Measurements from ENCODE around the gene PSORS1C1. TPM values are rescaled to one million over a fixed set of nuclear protein-coding genes. Genes with fewer than 3 reads are reported as not detected.

The PSORS1C1 gene
- total and polyA plus RNA-seq, 2 of the 4 experiments (the other 2 are of a cell fraction): 0.36 to 1.1 TPM

GRCh38 chr6:31168606-31169005 is 54.0 kb downstream of the PSORS1C1 start:
- Histone ChIP-seq H3K18ac (ENCODE audit: low read depth, low read length) (no peak overlapping the region), H2AFZ (replicated peaks; ENCODE audit: low read length, poor library complexity) (peak overlapping the region; percentile 11), H3K4me2 (ENCODE audit: low read depth, low read length) (no peak overlapping the region), H4K20me1 (ENCODE audit: insufficient read depth, low read length) (no peaks in the 10 kb centered on the region), H3K36me3 (ENCODE audit: control insufficient read depth, insufficient read depth, low read length) (no peaks in the 10 kb centered on the region; the same call in 1 of the 2 replicates), H4K91ac (ENCODE audit: insufficient read depth, low read depth, low read length) (no peak overlapping the region), H2BK120ac (ENCODE audit: low read depth, low read length) (no peak overlapping the region), H3K27ac (ENCODE audit: insufficient read depth, low read length) (no peak overlapping the region), H4K5ac (ENCODE audit: low read depth, low read length) (no peak overlapping the region), H2BK15ac (ENCODE audit: low read depth, low read length) (no peak overlapping the region), H2AK9ac (replicated peaks; ENCODE audit: low read depth, low read length, poor library complexity) (peak overlapping the region; percentile 16), H2BK20ac (ENCODE audit: low read depth, low read length) (no peak overlapping the region), H3K56ac (ENCODE audit: extremely low read depth, insufficient read depth, low read length) (no peak overlapping the region), H2BK5ac (ENCODE audit: low read depth, low read length, poor library complexity, severe bottlenecking) (no peak overlapping the region), H3K4me3 (ENCODE audit: insufficient read depth, low read depth, low read length) (no peak overlapping the region), H3K9ac (ENCODE audit: low read depth, low read length) (no peak overlapping the region), H2AK5ac (ENCODE audit: low read depth, low read length) (no peak overlapping the region), H4K8ac (ENCODE audit: low read depth in 2 of 2, low read length in 2 of 2) (no peak overlapping the region), H3K4ac (ENCODE audit: low read depth, low read length) (no peak overlapping the region), H3K9me3 (ENCODE audit: control insufficient read depth, insufficient read depth, low read length) (no peaks in the 10 kb centered on the region), H3K4me1 (ENCODE audit: control insufficient read depth, insufficient read depth, low read length) (0 out of 2 replicates have a peak, but pooled peaks cover 2% of the 10 kb centered on the region), H3K27me3 (ENCODE audit: control insufficient read depth, insufficient read depth, low read length) (no peaks in the 10 kb centered on the region), H3K9me1 (ENCODE audit: insufficient read depth, low read length) (peaks cover 4% of the 10 kb centered on the region; the same call in 1 of the 2 replicates), H3K79me1 (ENCODE audit: low read depth in 1 of 2, low read length in 2 of 2) (no peaks in the 10 kb centered on the region; a peak in 1 of 4 replicates), H3K14ac (replicated peaks; ENCODE audit: low read depth, low read length) (no peak overlapping the region), H3K23ac (ENCODE audit: low read depth, low read length) (no peak overlapping the region)
- TF ChIP-seq RAD21 (IDR thresholded peaks at IDR 0.05; ENCODE audit: low read length) (no peak), SMC3 (IDR thresholded peaks at IDR 0.05; ENCODE audit: low read depth, low read length) (no peak), MXI1 (IDR thresholded peaks at IDR 0.05; ENCODE audit: borderline replicate concordance, low read depth, low read length) (no peak), NFE2L2 (IDR thresholded peaks at IDR 0.05; ENCODE audit: low read depth, low read length) (no peak), ELK1 (IDR thresholded peaks at IDR 0.05; ENCODE audit: borderline replicate concordance, low read depth, low read length) (no peak), MAFK (IDR thresholded peaks at IDR 0.05; ENCODE audit: low read depth, low read length) (no peak), CTCF (conservative IDR thresholded peaks at IDR 0.05; ENCODE audit: low read depth, low read length) (no peak), CEBPB (IDR thresholded peaks at IDR 0.05; ENCODE audit: low read depth, low read length) (no peak), POLR2A (IDR thresholded peaks at IDR 0.05; ENCODE audit: low read depth, low read length) (no peak), FOS (IDR thresholded peaks at IDR 0.05; ENCODE audit: low read depth, low read length) (no peak), USF2 (IDR thresholded peaks at IDR 0.05; ENCODE audit: low read depth, low read length) (no peak)
- no peak for DNase-seq
- no TSS peak for BruUV-seq (replicated peaks)
- CTCF ChIA-PET: no interaction called here
- intact Hi-C loops (cut with micrococcal nuclease) (no loop called here), dilution Hi-C loops (cut with HindIII; ENCODE audit: low sequenced_read_pairs, unreplicated experiment) (no loop called here), in situ Hi-C loops (cut with MboI; ENCODE audit: low sequenced_read_pairs) (no loop called here)
- WGBS, 2 experiments (ENCODE audit: extremely low coverage in 2 of 2, insufficient read length in 1 of 2): 79% methylated on average over 3 of the region's 3 CpGs; no CpG with 5 or more reads in 1 of the 2 experiments
- ATAC-seq (ENCODE audit: low read depth): no peak
- POLR2A ChIA-PET (ENCODE audit: unreplicated experiment): no interaction called here
